Measurements from ENCODE around the gene RAPGEF6. TPM values are rescaled to one million over a fixed set of nuclear protein-coding genes. Genes with fewer than 3 reads are reported as not detected.

RAPGEF6 gene
- total RNA-seq, 1 donor from 2014 or later, result 22.9 TPM

- no peak for DNase-seq (ENCODE audit: low spot score in 2 of 2)
- TF ChIP-seq CTCF (IDR thresholded peaks at IDR 0.05), result no peak
- H3K36me3 ChIP-seq, result peaks cover 0 to 6% of the 10 kb centered on the region in 2 donors
- no peaks in the 10 kb centered on the region for H3K27me3 ChIP-seq
- H3K27ac ChIP-seq, result no peak overlapping the region
- H3K9me3 ChIP-seq, result no peaks in the 10 kb centered on the region
- no peak overlapping the region for H3K4me3 ChIP-seq
- intact Hi-C loops (cut with DNase I), result no loop called here
- H3K4me1 ChIP-seq, result no peaks in the 10 kb centered on the region
Observed at GRCh38 chr5:131548176-131548575, 86.9 kb downstream of the RAPGEF6 start.

- Histone ChIP-seq H3K36me3 (peaks cover 0 to 6% of the 10 kb centered on the region in 2 donors), H3K9me3 (no peaks in the 10 kb centered on the region), H3K27me3 (no peaks in the 10 kb centered on the region), H3K27ac (no peak overlapping the region), H3K4me3 (no peak overlapping the region), H3K4me1 (no peaks in the 10 kb centered on the region)
- intact Hi-C loops (cut with DNase I), result no loop called here
- no peak for TF ChIP-seq CTCF (IDR thresholded peaks at IDR 0.05)
- DNase-seq (ENCODE audit: low spot score in 2 of 2), result no peak
Observed at GRCh38 chr5:131545845-131546244, 89.2 kb downstream of the RAPGEF6 start.

GRCh38 chr5:131542723-131543122 lies 92.3 kb downstream of the RAPGEF6 start:
- H3K27me3 ChIP-seq, result no peaks in the 10 kb centered on the region
- no peak overlapping the region for H3K27ac ChIP-seq
- no peaks in the 10 kb centered on the region for H3K9me3 ChIP-seq
- DNase-seq (ENCODE audit: low spot score in 2 of 2), result no peak
- intact Hi-C loops (cut with DNase I), result no loop called here
- TF ChIP-seq CTCF (IDR thresholded peaks at IDR 0.05), result no peak
- peaks cover 1 to 3% of the 10 kb centered on the region in 2 donors for H3K36me3 ChIP-seq
- no peaks in the 10 kb centered on the region for H3K4me1 ChIP-seq
- no peak overlapping the region for H3K4me3 ChIP-seq

GRCh38 chr5:131541762-131542161 lies 93.3 kb downstream of the RAPGEF6 start:
- H3K4me1 ChIP-seq, result no peaks in the 10 kb centered on the region
- no peaks in the 10 kb centered on the region for H3K9me3 ChIP-seq
- DNase-seq (ENCODE audit: low spot score in 2 of 2), result no peak
- intact Hi-C loops (cut with DNase I), result no loop called here
- H3K27me3 ChIP-seq, result no peaks in the 10 kb centered on the region
- H3K27ac ChIP-seq, result no peak overlapping the region
- peaks cover 0 to 3% of the 10 kb centered on the region in 2 donors for H3K36me3 ChIP-seq
- no peak for TF ChIP-seq CTCF (IDR thresholded peaks at IDR 0.05)
- H3K4me3 ChIP-seq, result no peak overlapping the region

- no peak for TF ChIP-seq CTCF (IDR thresholded peaks at IDR 0.05)
- no peak overlapping the region for H3K27ac ChIP-seq
Observed at GRCh38 chr5:131541071-131541470, 94.0 kb downstream of the RAPGEF6 start.

GRCh38 chr5:131539251-131539650 lies 95.8 kb downstream of the RAPGEF6 start:
- Histone ChIP-seq H3K27me3 (no peaks in the 10 kb centered on the region), H3K36me3 (peaks cover 0 to 3% of the 10 kb centered on the region in 2 donors), H3K4me1 (no peaks in the 10 kb centered on the region), H3K27ac (no peak overlapping the region), H3K9me3 (no peaks in the 10 kb centered on the region), H3K4me3 (no peak overlapping the region)
- DNase-seq (ENCODE audit: low spot score in 2 of 2), result no peak
- intact Hi-C loops (cut with DNase I), result no loop called here
- no peak for TF ChIP-seq CTCF (IDR thresholded peaks at IDR 0.05)

More at GRCh38 chr5:131541071-131541470, 94.0 kb downstream of the RAPGEF6 start:
- Histone ChIP-seq H3K4me1 (no peaks in the 10 kb centered on the region), H3K27me3 (no peaks in the 10 kb centered on the region), H3K4me3 (no peak overlapping the region), H3K9me3 (no peaks in the 10 kb centered on the region), H3K36me3 (peaks cover 0 to 3% of the 10 kb centered on the region in 2 donors)
- intact Hi-C loops (cut with DNase I), result no loop called here
- DNase-seq (ENCODE audit: low spot score in 2 of 2), result no peak
